Measurements from ENCODE around the gene MPO. TPM values are rescaled to one million over a fixed set of nuclear protein-coding genes. Genes with fewer than 3 reads are reported as not detected.

MPO gene
- total and polyA plus RNA-seq, 2 of the 8 experiments (the other 6 are each of a cell fraction or from before 2014, with no cell fraction given), result 0.06 to 0.74 TPM

DNA sequence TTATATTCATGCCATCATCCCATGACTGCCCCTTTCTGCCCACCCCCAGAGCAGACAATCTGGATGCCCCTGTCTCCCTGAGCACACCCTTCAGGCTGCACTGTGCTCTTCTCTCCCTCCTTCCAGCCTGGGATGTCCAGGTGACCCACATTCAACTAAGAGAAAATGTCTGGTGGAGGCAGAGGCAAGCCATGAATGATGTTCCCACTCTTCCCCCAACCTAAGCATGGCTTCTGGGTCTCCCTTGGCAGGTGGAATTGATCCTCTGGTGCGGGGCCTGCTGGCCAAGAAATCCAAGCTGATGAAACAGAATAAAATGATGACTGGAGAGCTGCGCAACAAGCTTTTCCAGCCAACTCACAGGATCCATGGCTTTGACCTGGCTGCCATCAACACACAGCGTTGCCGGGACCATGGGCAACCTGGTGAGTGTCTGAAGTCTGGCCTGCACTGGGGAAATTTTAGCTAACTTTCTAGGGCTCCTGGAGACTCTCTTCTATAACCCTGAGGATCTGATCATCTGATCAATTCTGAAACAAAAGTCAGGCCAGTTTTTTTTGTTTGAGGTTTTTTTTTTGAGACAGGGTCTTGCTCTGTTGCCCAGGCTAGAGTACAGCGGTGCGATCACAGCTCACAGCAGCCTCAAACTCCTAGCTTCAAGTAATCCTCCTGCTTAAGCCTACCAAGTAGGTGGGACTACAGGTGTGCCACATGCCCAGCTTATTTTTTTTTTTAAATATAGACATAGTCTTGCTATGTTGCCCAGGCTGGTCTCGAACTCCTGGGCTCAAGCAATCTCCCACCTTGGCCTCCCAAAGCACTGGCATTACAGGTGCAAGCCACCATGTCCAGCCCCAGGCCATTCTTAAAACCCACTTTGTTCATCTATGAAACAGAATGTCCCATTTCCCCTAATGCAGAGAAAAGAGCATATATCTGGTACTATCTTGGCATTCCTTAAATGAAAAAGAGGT lies 14.5 kb downstream of the MPO start:
- Histone ChIP-seq H3K23ac (ENCODE audit: insufficient read length) (no peak overlapping the region), H4K5ac (ENCODE audit: insufficient read length, low read depth, low read length) (no peak overlapping the region), H3K27me3 (replicated peaks in 1 of 4; ENCODE audit: control insufficient read depth in 3 of 4, extremely low read depth in 1 of 4, insufficient read depth in 3 of 4, low read length in 3 of 4) (no peaks in the 10 kb centered on the region; a peak in 1 of 7 replicates), H4K8ac (ENCODE audit: extremely low read depth, insufficient read depth, low read length) (no peak overlapping the region), H2BK12ac (ENCODE audit: low read depth, low read length) (no peak overlapping the region), H3K9ac (replicated peaks in 1 of 4; ENCODE audit: extremely low read depth in 1 of 4, low read depth in 3 of 4, low read length in 3 of 4) (no peak overlapping the region), H3K27ac (ENCODE audit: low read depth, low read length) (no peak overlapping the region), H2BK5ac (ENCODE audit: low read depth, low read length) (no peak overlapping the region), H3K18ac (ENCODE audit: extremely low read depth, low read length) (no peak overlapping the region), H2BK120ac (replicated peaks; ENCODE audit: low read depth, low read length) (no peak overlapping the region), H3K4me2 (ENCODE audit: insufficient read depth in 1 of 2, low read depth in 2 of 2, low read length in 2 of 2) (no peak overlapping the region), H4K91ac (replicated peaks; ENCODE audit: insufficient read length, low read length) (no peak overlapping the region), H3K4me3 (ENCODE audit: extremely low read depth in 1 of 4, insufficient read depth in 2 of 4, low read depth in 3 of 4, low read length in 4 of 4) (no peak overlapping the region), H3K4ac (replicated peaks; ENCODE audit: insufficient read length, low read depth, low read length) (no peak overlapping the region), H3K36me3 (ENCODE audit: control insufficient read depth in 2 of 4, insufficient read depth in 4 of 4, low read length in 3 of 4) (no peaks in the 10 kb centered on the region), H4K20me1 (replicated peaks in 1 of 2; ENCODE audit: control insufficient read depth in 1 of 2, insufficient read depth in 2 of 2, low read length in 2 of 2) (no peaks in the 10 kb centered on the region), H2AK5ac (ENCODE audit: low read depth, low read length) (no peak overlapping the region), H3K56ac (replicated peaks; ENCODE audit: insufficient read length, low read depth, low read length) (no peak overlapping the region), H3K14ac (ENCODE audit: insufficient read length) (no peak overlapping the region), H2AFZ (ENCODE audit: low read length) (no peak overlapping the region), H3K9me3 (ENCODE audit: insufficient read depth in 2 of 2, low read depth in 1 of 2, low read length in 1 of 2) (no peaks in the 10 kb centered on the region), H3K79me1 (ENCODE audit: low read depth, low read length) (no peaks in the 10 kb centered on the region), H2BK15ac (ENCODE audit: low read length) (no peak overlapping the region), H3K4me1 (replicated peaks in 1 of 4; ENCODE audit: control insufficient read depth in 3 of 4, insufficient read depth in 4 of 4, low read length in 3 of 4) (no peaks in the 10 kb centered on the region), H2BK20ac (ENCODE audit: low read length) (no peak overlapping the region), H3K23me2 (ENCODE audit: low read depth, low read length) (no peaks in the 10 kb centered on the region), H3K79me2 (ENCODE audit: control insufficient read depth in 1 of 2, insufficient read depth in 2 of 2, low read length in 2 of 2) (no peaks in the 10 kb centered on the region)
- ChIA-PET CTCF (ENCODE audit: partially characterized antibody) (interaction anchor here (0.6 to 2.1 kb wide), 7 partner anchors 10 to 1445 kb away, joined by 3 to 15 read pairs (median 5); no protein-coding TSS in a partner anchor), POLR2A (ENCODE audit: partially characterized antibody) (no interaction called here)
- WGBS, 2 experiments (ENCODE audit: extremely low coverage in 1 of 2, insufficient coverage in 1 of 2, insufficient read length in 1 of 2, insufficient replicate concordance in 2 of 2, low coverage in 1 of 2, low lambda C conversion rate in 2 of 2, missing lambda C conversion rate in 1 of 2), result 88% methylated on average over 7 of the region's 7 CpGs; no CpG with 5 or more reads in 1 of the 2 experiments
- DNase-seq (ENCODE audit: low read depth in 1 of 2, low spot score in 2 of 2), result peak in 1 of 2 experiments; percentile 20
- FAIRE-seq, result no peak
- TF ChIP-seq JUN (IDR thresholded peaks at IDR 0.05; ENCODE audit: low read depth, low read length) (no peak), CTBP2 (IDR thresholded peaks at IDR 0.05; ENCODE audit: borderline replicate concordance, insufficient read depth, insufficient read length, low read length) (no peak), EGR1 (IDR thresholded peaks at IDR 0.05; ENCODE audit: borderline replicate concordance, low read depth, low read length) (no peak), POLR2AphosphoS5 (IDR thresholded peaks at IDR 0.05; ENCODE audit: low read depth, low read length) (no peak), RXRA (IDR thresholded peaks at IDR 0.05; ENCODE audit: insufficient read depth, low read depth, low read length) (no peak), CBX8 (IDR thresholded peaks at IDR 0.05; ENCODE audit: borderline replicate concordance, low read depth, low read length) (no peak), POLR2A (IDR thresholded peaks at IDR 0.05; ENCODE audit: control extremely low read depth in 1 of 2, low read depth in 2 of 2, low read length in 2 of 2) (no peak)
